Erythroblast (primary cell): Measurements from ENCODE around the gene PSMD11.

Source experiments
- GATA1 ChIP-seq: IDR thresholded peaks from 2 replicates; pipeline ENCODE4 v1.6.1; 2011; ENCODE audit warnings: low read depth, mild to moderate bottlenecking, control low read depth, low read length, moderate library complexity
- POLR2A ChIP-seq: IDR thresholded peaks from 2 replicates; pipeline ENCODE4 v1.6.1; 2011; ENCODE audit warnings: mild to moderate bottlenecking, low read length

DNA sequence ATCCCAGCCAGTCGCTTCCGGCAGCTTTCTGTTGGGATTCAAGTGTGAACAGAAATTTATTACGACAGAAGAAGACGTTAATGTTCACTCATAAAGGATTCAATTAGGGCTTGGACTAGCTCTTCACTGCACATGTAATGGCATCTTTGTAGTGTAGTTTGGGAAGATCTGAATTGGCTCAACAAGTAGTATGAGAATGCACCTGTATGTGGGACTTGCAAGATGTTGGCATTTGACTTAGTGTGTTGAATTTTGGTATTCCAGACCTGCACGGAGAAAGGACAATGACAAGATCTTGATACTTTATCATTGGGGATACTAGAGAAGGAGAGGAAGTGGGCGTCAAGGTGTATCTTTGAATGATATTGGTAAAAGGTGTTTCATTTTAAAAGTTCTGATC lies 1.2 kb downstream of the PSMD11 start:
- no peak for TF ChIP-seq POLR2A
- no peak for TF ChIP-seq GATA1
